ENCODE measurements around the gene HEXIM2. TPM values are rescaled to one million over a fixed set of nuclear protein-coding genes. Genes with fewer than 3 reads are reported as not detected.

Gene HEXIM2
- total and polyA plus RNA-seq, 2 of the 13 experiments (the other 11 are each of a cell fraction or from before 2014, with no cell fraction given), result 27.1 to 32.4 TPM

GRCh38 chr17:45162025-45162687 lies 481 bp downstream of the HEXIM2 start (continued):
- TF ChIP-seq KIAA2018 (CRISPR knock-in tag; IDR thresholded peaks at IDR 0.05; ENCODE audit: borderline replicate concordance) (no peak), NR0B2 (CRISPR knock-in tag; IDR thresholded peaks at IDR 0.05) (peak; percentile 75; the same call in 1 of the 2 replicates), NR2F1 (CRISPR knock-in tag; IDR thresholded peaks at IDR 0.05) (no peak), ZNF646 (CRISPR knock-in tag; IDR thresholded peaks at IDR 0.05) (no peak), ZNF263 (CRISPR knock-in tag; IDR thresholded peaks at IDR 0.05) (peak; percentile 36; the same call in 1 of the 2 replicates), ZNF224 (CRISPR knock-in tag; IDR thresholded peaks at IDR 0.05) (no peak), ZBTB4 (CRISPR knock-in tag; IDR thresholded peaks at IDR 0.05; ENCODE audit: borderline replicate concordance) (0 out of 2 replicates have a peak, but pooled peaks have one; percentile 34), NFIC (IDR thresholded peaks at IDR 0.05; ENCODE audit: low read length) (no peak; the same call in 1 of the 2 replicates), HMG20A (CRISPR knock-in tag; IDR thresholded peaks at IDR 0.05; ENCODE audit: borderline replicate concordance) (no peak)
